ENCODE results near the gene TTBK2. TPM values are rescaled to one million over a fixed set of nuclear protein-coding genes. Genes with fewer than 3 reads are reported as not detected.

The TTBK2 gene
- total RNA-seq, 1 experiment from 2014 or later: 10.6 TPM

DNA sequence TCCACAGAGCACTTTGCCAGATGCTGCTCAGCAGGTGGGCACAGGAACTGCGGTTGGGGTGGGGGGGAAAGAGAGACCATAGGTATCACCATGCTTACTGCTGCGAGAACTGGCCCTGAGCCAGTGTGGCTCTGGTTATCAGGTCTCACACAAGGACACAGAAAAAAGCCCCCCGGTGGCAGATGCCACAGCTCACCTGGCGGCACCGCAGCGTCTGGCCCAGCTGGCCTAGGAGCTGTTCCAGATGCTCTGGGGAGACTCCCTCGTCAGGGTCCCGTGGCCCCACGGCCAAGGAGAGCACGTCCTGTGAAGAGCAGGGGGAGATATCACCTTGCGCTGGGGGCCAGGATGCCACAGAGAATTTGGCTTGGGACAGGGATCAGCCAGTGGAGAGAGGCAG, 194.5 kb downstream of the TTBK2 start:
- H3K9me3 Mint-ChIP-seq: no peaks in the 10 kb centered on the region
- H3K18ac ChIP-seq (ENCODE audit: insufficient read length, low read depth, low read length): no peak overlapping the region
- no peak overlapping the region for H2AFZ ChIP-seq (ENCODE audit: low read length)
- no peak overlapping the region for H3K14ac ChIP-seq (ENCODE audit: insufficient read depth, low read length)
- no peaks in the 10 kb centered on the region for H3K27me3 ChIP-seq (ENCODE audit: insufficient read depth, low read length)
- no peak overlapping the region for H3K23ac ChIP-seq (ENCODE audit: insufficient read length, low read depth, low read length)
- H2BK12ac ChIP-seq (ENCODE audit: insufficient read length, low read depth, low read length): no peak overlapping the region
- peaks cover 5 to 18% of the 10 kb centered on the region in 2 experiments; a peak in 2 of 4 replicates for H3K4me1 Mint-ChIP-seq
- no peaks in the 10 kb centered on the region for H4K20me1 ChIP-seq (ENCODE audit: control insufficient read depth, insufficient read depth, insufficient read length)
- H3K56ac ChIP-seq (ENCODE audit: insufficient read length, low read depth, low read length): no peak overlapping the region
- TF ChIP-seq, protein P1, sequence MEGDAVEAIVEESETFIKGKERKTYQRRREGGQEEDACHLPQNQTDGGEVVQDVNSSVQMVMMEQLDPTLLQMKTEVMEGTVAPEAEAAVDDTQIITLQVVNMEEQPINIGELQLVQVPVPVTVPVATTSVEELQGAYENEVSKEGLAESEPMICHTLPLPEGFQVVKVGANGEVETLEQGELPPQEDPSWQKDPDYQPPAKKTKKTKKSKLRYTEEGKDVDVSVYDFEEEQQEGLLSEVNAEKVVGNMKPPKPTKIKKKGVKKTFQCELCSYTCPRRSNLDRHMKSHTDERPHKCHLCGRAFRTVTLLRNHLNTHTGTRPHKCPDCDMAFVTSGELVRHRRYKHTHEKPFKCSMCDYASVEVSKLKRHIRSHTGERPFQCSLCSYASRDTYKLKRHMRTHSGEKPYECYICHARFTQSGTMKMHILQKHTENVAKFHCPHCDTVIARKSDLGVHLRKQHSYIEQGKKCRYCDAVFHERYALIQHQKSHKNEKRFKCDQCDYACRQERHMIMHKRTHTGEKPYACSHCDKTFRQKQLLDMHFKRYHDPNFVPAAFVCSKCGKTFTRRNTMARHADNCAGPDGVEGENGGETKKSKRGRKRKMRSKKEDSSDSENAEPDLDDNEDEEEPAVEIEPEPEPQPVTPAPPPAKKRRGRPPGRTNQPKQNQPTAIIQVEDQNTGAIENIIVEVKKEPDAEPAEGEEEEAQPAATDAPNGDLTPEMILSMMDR (conservative IDR thresholded peaks at IDR 0.05): no peak
- no peaks in the 10 kb centered on the region for H3K4me1 ChIP-seq (ENCODE audit: insufficient read depth, low read length)
- no peak overlapping the region for H2BK5ac ChIP-seq (ENCODE audit: insufficient read length, low read length)
- H3K9me3 ChIP-seq (ENCODE audit: control insufficient read depth, low read depth, low read length): no peaks in the 10 kb centered on the region
- no peak overlapping the region for H4K5ac ChIP-seq (ENCODE audit: insufficient read length, low read depth, low read length)
- no peaks in the 10 kb centered on the region for H3K79me2 ChIP-seq (ENCODE audit: insufficient read depth, low read length)
- H4K8ac ChIP-seq (replicated peaks; ENCODE audit: insufficient read length, low read depth, low read length): no peak overlapping the region
- no peak overlapping the region for H4K91ac ChIP-seq (ENCODE audit: insufficient read length, low read depth, low read length)
- no peaks in the 10 kb centered on the region for H3K23me2 ChIP-seq (ENCODE audit: insufficient read length, low read depth, low read length, poor library complexity, severe bottlenecking)
- H2BK120ac ChIP-seq (ENCODE audit: low read depth, low read length, poor library complexity, severe bottlenecking): no peak overlapping the region
- H3K4me3 Mint-ChIP-seq: no peak overlapping the region
- H2BK20ac ChIP-seq (ENCODE audit: low read depth, low read length, poor library complexity, severe bottlenecking): no peak overlapping the region
- H3K4me2 ChIP-seq (ENCODE audit: insufficient read depth, insufficient read length, low read length): no peak overlapping the region
- no peak overlapping the region for H3T11ph ChIP-seq (ENCODE audit: low read length)
- H3K27ac Mint-ChIP-seq: no peak overlapping the region
- H3K27me3 Mint-ChIP-seq (ENCODE audit: low read depth): no peaks in the 10 kb centered on the region
- no peaks in the 10 kb centered on the region for H3K79me1 ChIP-seq (ENCODE audit: insufficient read depth, low read depth, low read length, poor library complexity, severe bottlenecking)
- no peak overlapping the region for H2BK15ac ChIP-seq (ENCODE audit: low read depth, low read length)
- H3K27ac ChIP-seq (ENCODE audit: insufficient read length, low read depth, low read length): no peak overlapping the region
- WGBS (ENCODE audit: extremely low coverage, insufficient read length, low lambda C conversion rate): no CpG with 5 or more reads among the region's 11 CpGs
- H3K4ac ChIP-seq (ENCODE audit: low read depth, low read length): no peak overlapping the region
- peaks cover 28 to 76% (median 65%) of the 10 kb centered on the region in 3 experiments for H3K36me3 Mint-ChIP-seq (ENCODE audit: insufficient read depth in 1 of 3, low read depth in 3 of 3)
- no peak overlapping the region for H2AK5ac ChIP-seq (ENCODE audit: insufficient read length, low read length)
- DNase-seq: no peak
- H3K9ac ChIP-seq (ENCODE audit: extremely low read depth, insufficient read length, low read length): no peak overlapping the region

Data from H9 (cell line).